ENCODE results near the gene SHISAL2B.

The SHISAL2B gene

GRCh38 chr5:64678374-64678773 is 11.9 kb upstream of the SHISAL2B start:
- no peaks in the 10 kb centered on the region for H3K4me1 ChIP-seq (ENCODE audit: control insufficient read depth, low read length)
- no peaks in the 10 kb centered on the region for H3F3A ChIP-seq (ENCODE audit: control insufficient read depth, insufficient read depth)
- H3K9me2 ChIP-seq (replicated peaks; ENCODE audit: control insufficient read depth, low read length), result no peaks in the 10 kb centered on the region
- no peaks in the 10 kb centered on the region for H3K36me3 ChIP-seq (ENCODE audit: control insufficient read depth, low read length)
- no peak overlapping the region for H3K27ac ChIP-seq (ENCODE audit: low read depth, low read length)
- no peak overlapping the region for H3K4me2 ChIP-seq (ENCODE audit: low read length)
- TF ChIP-seq CTCF (IDR thresholded peaks at IDR 0.05; ENCODE audit: low read depth, low read length, poor library complexity, severe bottlenecking) (no peak), EZH2phosphoT487 (IDR thresholded peaks at IDR 0.05; ENCODE audit: borderline replicate concordance, low read length) (no peak)
- H3K79me2 ChIP-seq (ENCODE audit: control insufficient read depth, low read length), result no peaks in the 10 kb centered on the region
- no peak overlapping the region for H3K4me3 ChIP-seq (ENCODE audit: low read length)
- no peaks in the 10 kb centered on the region for H4K20me1 ChIP-seq (ENCODE audit: control insufficient read depth, insufficient read depth, low read depth, low read length)
- H3K9me3 ChIP-seq (ENCODE audit: control insufficient read depth, insufficient read depth, low read length), result no peaks in the 10 kb centered on the region
- no peaks in the 10 kb centered on the region for H3K27me3 ChIP-seq (ENCODE audit: control insufficient read depth, low read length)

GRCh38 chr5:64680289-64680688 is 10.0 kb upstream of the SHISAL2B start:
- H3K36me3 ChIP-seq (ENCODE audit: control insufficient read depth, low read length), result no peaks in the 10 kb centered on the region

GRCh38 chr5:64682608-64683007 is 7.7 kb upstream of the SHISAL2B start:
- H3K4me3 ChIP-seq (ENCODE audit: low read length), result no peak overlapping the region
- TF ChIP-seq EZH2phosphoT487 (IDR thresholded peaks at IDR 0.05; ENCODE audit: borderline replicate concordance, low read length) (no peak), CTCF (IDR thresholded peaks at IDR 0.05; ENCODE audit: low read depth, low read length, poor library complexity, severe bottlenecking) (no peak)
- no peaks in the 10 kb centered on the region for H4K20me1 ChIP-seq (ENCODE audit: control insufficient read depth, insufficient read depth, low read depth, low read length)
- no peaks in the 10 kb centered on the region for H3K9me2 ChIP-seq (replicated peaks; ENCODE audit: control insufficient read depth, low read length)
- no peak overlapping the region for H3K4me2 ChIP-seq (ENCODE audit: low read length)
- H3K9me3 ChIP-seq (ENCODE audit: control insufficient read depth, insufficient read depth, low read length), result no peaks in the 10 kb centered on the region
- peaks cover 3% of the 10 kb centered on the region; the same call in 1 of the 2 replicates for H3K27me3 ChIP-seq (ENCODE audit: control insufficient read depth, low read length)
- H3K27ac ChIP-seq (ENCODE audit: low read depth, low read length), result no peak overlapping the region
- H3K4me1 ChIP-seq (ENCODE audit: control insufficient read depth, low read length), result no peaks in the 10 kb centered on the region
- no peaks in the 10 kb centered on the region for H3F3A ChIP-seq (ENCODE audit: control insufficient read depth, insufficient read depth)
- no peaks in the 10 kb centered on the region for H3K36me3 ChIP-seq (ENCODE audit: control insufficient read depth, low read length)
- no peaks in the 10 kb centered on the region for H3K79me2 ChIP-seq (ENCODE audit: control insufficient read depth, low read length)

More at GRCh38 chr5:64680289-64680688, 10.0 kb upstream of the SHISAL2B start:
- no peaks in the 10 kb centered on the region for H3K79me2 ChIP-seq (ENCODE audit: control insufficient read depth, low read length)
- H3K4me3 ChIP-seq (ENCODE audit: low read length), result no peak overlapping the region
- no peaks in the 10 kb centered on the region for H3F3A ChIP-seq (ENCODE audit: control insufficient read depth, insufficient read depth)
- H4K20me1 ChIP-seq (ENCODE audit: control insufficient read depth, insufficient read depth, low read depth, low read length), result no peaks in the 10 kb centered on the region
- peaks cover 3% of the 10 kb centered on the region; the same call in 1 of the 2 replicates for H3K27me3 ChIP-seq (ENCODE audit: control insufficient read depth, low read length)
- H3K9me2 ChIP-seq (replicated peaks; ENCODE audit: control insufficient read depth, low read length), result no peaks in the 10 kb centered on the region
- TF ChIP-seq CTCF (IDR thresholded peaks at IDR 0.05; ENCODE audit: low read depth, low read length, poor library complexity, severe bottlenecking), result no peak
- H3K9me3 ChIP-seq (ENCODE audit: control insufficient read depth, insufficient read depth, low read length), result no peaks in the 10 kb centered on the region
- H3K4me2 ChIP-seq (ENCODE audit: low read length), result no peak overlapping the region
- no peak overlapping the region for H3K27ac ChIP-seq (ENCODE audit: low read depth, low read length)
- no peaks in the 10 kb centered on the region for H3K4me1 ChIP-seq (ENCODE audit: control insufficient read depth, low read length)

- TF ChIP-seq CTCF (IDR thresholded peaks at IDR 0.05; ENCODE audit: low read depth, low read length, poor library complexity, severe bottlenecking), result no peak
- no peak for TF ChIP-seq EZH2phosphoT487 (IDR thresholded peaks at IDR 0.05; ENCODE audit: borderline replicate concordance, low read length)
- no peak overlapping the region for H3K4me3 ChIP-seq (ENCODE audit: low read length)
- H3K9me2 ChIP-seq (replicated peaks; ENCODE audit: control insufficient read depth, low read length), result no peaks in the 10 kb centered on the region
- H3K79me2 ChIP-seq (ENCODE audit: control insufficient read depth, low read length), result no peaks in the 10 kb centered on the region
- peaks cover 6% of the 10 kb centered on the region; the same call in 1 of the 2 replicates for H3K27me3 ChIP-seq (ENCODE audit: control insufficient read depth, low read length)
- H3K4me1 ChIP-seq (ENCODE audit: control insufficient read depth, low read length), result no peaks in the 10 kb centered on the region
- H4K20me1 ChIP-seq (ENCODE audit: control insufficient read depth, insufficient read depth, low read depth, low read length), result no peaks in the 10 kb centered on the region
- no peak overlapping the region for H3K4me2 ChIP-seq (ENCODE audit: low read length)
- no peaks in the 10 kb centered on the region for H3K36me3 ChIP-seq (ENCODE audit: control insufficient read depth, low read length)
- no peak overlapping the region for H3K27ac ChIP-seq (ENCODE audit: low read depth, low read length)
- no peaks in the 10 kb centered on the region for H3F3A ChIP-seq (ENCODE audit: control insufficient read depth, insufficient read depth)
- no peaks in the 10 kb centered on the region for H3K9me3 ChIP-seq (ENCODE audit: control insufficient read depth, insufficient read depth, low read length)
These were observed 4.4 kb upstream of the SHISAL2B start for GRCh38 chr5:64685866-64686265.

Data from DOHH2 (cell line).